Parathyroid adenoma (tissue), 2 donors: ENCODE results near the gene PNLIPRP1.

ENCODE experiments used
- H2AFZ ChIP-seq: fragments of 300-600 bp; sonication (generic); one replicate; pipeline ENCODE4 v1.7.0; 2017; ENCODE audit warnings: antibody characterized with exemption, mild to moderate bottlenecking
- H3K27ac ChIP-seq: fragments of 300-600 bp; sonication (generic); one replicate; pipeline ENCODE4 v1.7.0; 2017
- H3K27me3 ChIP-seq: fragments of 300-600 bp; sonication (generic); one replicate; pipeline ENCODE4 v1.7.0; 2017; ENCODE audit warnings: low read length; ENCODE audit not compliant: control insufficient read depth, insufficient read depth
- H3K36me3 ChIP-seq: fragments of 300-600 bp; sonication (generic); one replicate; pipeline ENCODE4 v1.7.0; 2017; ENCODE audit warnings: low read length; ENCODE audit not compliant: control insufficient read depth, insufficient read depth
- H3K4me1 ChIP-seq: fragments of 300-600 bp; sonication (generic); one replicate; pipeline ENCODE4 v1.7.0; 2017; ENCODE audit warnings: control low read depth
- H3K4me2 ChIP-seq: fragments of 300-600 bp; sonication (generic); one replicate; pipeline ENCODE4 v1.7.0; 2017; ENCODE audit warnings: low read length
- H3K4me3 ChIP-seq: fragments of 300-600 bp; sonication (generic); one replicate; pipeline ENCODE4 v1.7.0; 2017; ENCODE audit warnings: low read depth, low read length
- H3K79me2 ChIP-seq: fragments of 300-600 bp; sonication (generic); one replicate; pipeline ENCODE4 v1.7.0; 2017; ENCODE audit warnings: control low read depth
- H3K9ac ChIP-seq: fragments of 300-600 bp; sonication (generic); one replicate; pipeline ENCODE4 v1.7.0; 2017; ENCODE audit warnings: mild to moderate bottlenecking
- H3K9me3 ChIP-seq: fragments of 300-600 bp; sonication (generic); one replicate; pipeline ENCODE4 v1.7.0; 2017; ENCODE audit warnings: low read length; ENCODE audit not compliant: control insufficient read depth
- TF ChIP-seq, protein P1 (sequence below): fragments of 300-600 bp; sonication (generic); IDR thresholded peaks from one replicate; pipeline ENCODE4 v1.7.0; 2017; ENCODE audit warnings: antibody characterized with exemption, mild to moderate bottlenecking
- donor health status: primary hyperparathyroidism.

PNLIPRP1 gene

DNA sequence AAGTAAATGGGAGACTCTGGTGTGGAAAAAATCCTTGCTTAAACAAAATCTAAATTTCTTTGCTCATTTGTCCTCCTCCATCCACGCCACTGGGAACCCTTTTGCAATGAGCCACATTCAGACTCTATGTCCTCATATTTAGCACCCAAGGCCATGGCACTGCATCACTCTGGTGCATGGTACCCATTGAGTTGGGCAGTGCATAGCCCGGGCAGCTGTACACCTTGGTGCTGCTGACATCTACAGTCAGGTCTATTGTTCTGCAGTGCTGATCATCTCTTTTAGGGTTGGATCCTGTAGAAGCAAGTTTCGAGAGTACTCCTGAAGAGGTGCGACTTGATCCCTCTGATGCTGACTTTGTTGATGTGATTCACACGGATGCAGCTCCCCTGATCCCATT lies 6.8 kb downstream of the PNLIPRP1 start:
- no peak overlapping the region for H3K4me2 ChIP-seq
- H3K9me3 ChIP-seq = no peaks in the 10 kb centered on the region
- no peaks in the 10 kb centered on the region for H3K79me2 ChIP-seq
- no peaks in the 10 kb centered on the region for H3K27me3 ChIP-seq
- H3K36me3 ChIP-seq = no peaks in the 10 kb centered on the region
- no peak overlapping the region for H3K9ac ChIP-seq
- no peaks in the 10 kb centered on the region for H3K4me1 ChIP-seq
- TF ChIP-seq, protein P1, sequence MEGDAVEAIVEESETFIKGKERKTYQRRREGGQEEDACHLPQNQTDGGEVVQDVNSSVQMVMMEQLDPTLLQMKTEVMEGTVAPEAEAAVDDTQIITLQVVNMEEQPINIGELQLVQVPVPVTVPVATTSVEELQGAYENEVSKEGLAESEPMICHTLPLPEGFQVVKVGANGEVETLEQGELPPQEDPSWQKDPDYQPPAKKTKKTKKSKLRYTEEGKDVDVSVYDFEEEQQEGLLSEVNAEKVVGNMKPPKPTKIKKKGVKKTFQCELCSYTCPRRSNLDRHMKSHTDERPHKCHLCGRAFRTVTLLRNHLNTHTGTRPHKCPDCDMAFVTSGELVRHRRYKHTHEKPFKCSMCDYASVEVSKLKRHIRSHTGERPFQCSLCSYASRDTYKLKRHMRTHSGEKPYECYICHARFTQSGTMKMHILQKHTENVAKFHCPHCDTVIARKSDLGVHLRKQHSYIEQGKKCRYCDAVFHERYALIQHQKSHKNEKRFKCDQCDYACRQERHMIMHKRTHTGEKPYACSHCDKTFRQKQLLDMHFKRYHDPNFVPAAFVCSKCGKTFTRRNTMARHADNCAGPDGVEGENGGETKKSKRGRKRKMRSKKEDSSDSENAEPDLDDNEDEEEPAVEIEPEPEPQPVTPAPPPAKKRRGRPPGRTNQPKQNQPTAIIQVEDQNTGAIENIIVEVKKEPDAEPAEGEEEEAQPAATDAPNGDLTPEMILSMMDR = no peak
- H2AFZ ChIP-seq = no peak overlapping the region
- H3K27ac ChIP-seq = no peak overlapping the region
- no peak overlapping the region for H3K4me3 ChIP-seq

DNA sequence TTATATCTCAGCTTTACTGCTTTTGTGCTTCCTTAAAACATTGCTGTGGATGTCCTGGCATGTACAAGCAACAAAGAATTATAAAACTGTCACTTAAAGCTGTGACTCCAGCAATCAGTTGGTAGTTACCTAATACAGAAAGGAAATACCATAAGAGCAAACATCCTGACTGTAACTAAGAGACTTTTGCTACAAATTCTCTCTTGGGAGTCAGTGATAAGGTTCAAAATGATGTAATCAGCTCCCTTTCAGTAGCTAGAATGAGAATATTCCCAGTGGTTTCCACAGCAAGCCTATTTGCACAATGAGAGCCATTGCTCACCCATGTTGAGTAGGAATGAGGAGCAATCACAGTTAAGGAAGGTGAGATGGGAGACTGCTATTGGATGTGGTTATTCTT lies 7.6 kb downstream of the PNLIPRP1 start:
- Histone ChIP-seq H3K36me3 (no peaks in the 10 kb centered on the region), H3K4me1 (no peaks in the 10 kb centered on the region), H2AFZ (no peak overlapping the region), H3K27ac (no peak overlapping the region), H3K27me3 (no peaks in the 10 kb centered on the region), H3K4me2 (no peak overlapping the region), H3K9ac (no peak overlapping the region), H3K9me3 (no peaks in the 10 kb centered on the region), H3K79me2 (no peaks in the 10 kb centered on the region), H3K4me3 (no peak overlapping the region)
- TF ChIP-seq, protein P1 = no peak

DNA sequence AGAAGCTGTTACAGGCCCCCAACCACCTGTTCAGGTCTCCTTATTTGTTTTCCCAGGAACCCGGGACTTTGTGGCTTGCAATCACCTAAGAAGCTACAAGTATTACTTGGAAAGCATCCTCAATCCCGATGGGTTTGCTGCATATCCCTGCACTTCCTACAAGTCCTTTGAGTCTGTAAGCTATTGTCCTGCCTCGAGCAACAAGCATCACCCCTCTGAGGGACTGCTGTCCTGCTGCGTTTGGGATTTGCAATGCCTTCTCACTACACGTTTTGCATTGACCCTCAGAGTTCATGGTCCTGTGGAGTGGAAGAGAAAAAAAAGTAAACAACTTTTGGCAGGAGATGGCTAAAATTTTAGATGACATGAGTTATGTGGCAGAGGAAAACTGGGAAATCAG lies 9.2 kb downstream of the PNLIPRP1 start:
- H3K36me3 ChIP-seq = no peaks in the 10 kb centered on the region

DNA sequence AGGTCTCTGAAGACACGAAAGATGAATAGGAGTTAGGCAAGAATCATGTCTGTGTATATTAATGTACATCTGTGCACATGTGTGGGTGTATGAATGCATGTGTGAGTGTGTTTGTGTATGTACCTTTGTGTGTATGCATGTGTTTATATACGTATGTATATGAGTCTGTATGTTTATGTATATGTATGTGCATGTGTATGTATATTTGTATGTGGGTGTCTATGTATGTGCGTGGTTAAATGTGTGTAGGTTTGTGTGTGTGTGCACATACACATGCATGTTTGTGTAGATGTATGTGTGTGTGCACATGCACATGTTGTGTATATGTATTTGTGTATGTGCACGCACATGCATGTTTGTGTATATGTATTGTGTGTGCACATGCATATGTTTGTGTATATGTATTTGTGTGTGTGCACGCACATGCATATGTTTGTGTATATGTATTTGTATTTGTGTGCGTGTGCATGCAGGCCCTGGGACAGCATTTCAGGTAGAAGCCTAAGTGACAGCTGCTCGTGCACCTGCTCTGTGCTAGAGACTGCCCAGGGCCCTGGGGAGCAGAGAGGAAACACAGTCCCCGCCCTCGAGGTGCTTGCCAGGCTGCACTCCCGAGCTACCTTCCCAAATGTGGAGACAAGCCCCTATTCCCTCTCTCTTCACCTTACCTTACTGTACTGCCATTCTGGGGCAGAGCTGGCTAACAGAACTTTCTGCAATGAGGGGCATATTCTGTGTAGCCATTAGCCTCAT lies 12.1 kb downstream of the PNLIPRP1 start:
- no peaks in the 10 kb centered on the region for H3K4me1 ChIP-seq
- H3K4me3 ChIP-seq = no peak overlapping the region
- H3K27me3 ChIP-seq = no peaks in the 10 kb centered on the region
- no peaks in the 10 kb centered on the region for H3K36me3 ChIP-seq
- H3K79me2 ChIP-seq = no peaks in the 10 kb centered on the region
- no peak overlapping the region for H3K27ac ChIP-seq
- no peaks in the 10 kb centered on the region for H3K9me3 ChIP-seq
- H2AFZ ChIP-seq = no peak overlapping the region
- no peak overlapping the region for H3K9ac ChIP-seq
- TF ChIP-seq, protein P1 = no peak
- H3K4me2 ChIP-seq = no peak overlapping the region

More for the DNA sequence above, 9.2 kb downstream of the PNLIPRP1 start:
- TF ChIP-seq, protein P1 = no peak
- no peaks in the 10 kb centered on the region for H3K79me2 ChIP-seq
- no peak overlapping the region for H3K27ac ChIP-seq
- no peak overlapping the region for H3K9ac ChIP-seq
- H3K4me1 ChIP-seq = no peaks in the 10 kb centered on the region
- H3K4me2 ChIP-seq = no peak overlapping the region
- no peaks in the 10 kb centered on the region for H3K27me3 ChIP-seq
- no peak overlapping the region for H3K4me3 ChIP-seq
- H3K9me3 ChIP-seq = no peaks in the 10 kb centered on the region
- H2AFZ ChIP-seq = no peak overlapping the region

DNA sequence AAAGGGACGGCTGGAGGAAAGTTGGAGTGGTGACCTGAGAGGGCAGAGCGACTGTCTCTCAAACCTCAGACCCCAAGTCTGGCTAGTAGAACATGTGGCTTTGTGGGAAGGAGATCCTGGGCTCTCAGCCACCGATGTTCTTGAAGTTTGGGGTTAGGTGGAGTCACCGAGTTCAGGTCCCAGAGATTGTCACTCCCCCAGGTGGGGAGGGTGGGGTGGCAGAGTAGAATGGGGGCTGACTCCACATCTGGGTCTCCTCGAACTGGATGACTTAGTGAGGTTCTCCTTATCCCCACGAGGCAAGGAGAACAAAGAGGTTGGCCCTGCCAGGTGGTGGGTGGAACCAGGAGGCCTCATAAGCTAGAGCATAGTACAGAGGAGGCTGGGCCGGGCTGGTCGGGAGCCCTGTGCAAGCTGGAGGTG lies 15.3 kb downstream of the PNLIPRP1 start:
- Histone ChIP-seq H3K4me1 (no peaks in the 10 kb centered on the region), H3K4me3 (no peak overlapping the region), H2AFZ (no peak overlapping the region), H3K9me3 (no peaks in the 10 kb centered on the region), H3K79me2 (no peaks in the 10 kb centered on the region), H3K9ac (no peak overlapping the region), H3K27ac (no peak overlapping the region), H3K27me3 (no peaks in the 10 kb centered on the region), H3K4me2 (no peak overlapping the region), H3K36me3 (no peaks in the 10 kb centered on the region)
- TF ChIP-seq, protein P1 = no peak
